ENCODE results near the gene RFPL4AL1.
"Not testable (repeated sequence)": the region's sequence is repeated elsewhere in the genome, so short reads cannot be mapped to it uniquely, and the experiment has no call there.

RFPL4AL1 gene

GRCh38 chr19:55768818-55769217, at the start of gene RFPL4AL1:
RFPL4AL1 (plus strand) TSS chr19:55769118; CDS start chr19:55771805, 2,687 bp downstream.
- DNase-seq (ENCODE audit: low read depth): not testable (repeated sequence)

- DNase-seq (ENCODE audit: low read depth): no peak
These were observed 48.6 kb upstream of the RFPL4AL1 start for GRCh38 chr19:55720214-55720746.

- no peak for DNase-seq (ENCODE audit: low read depth)
These were observed 48.1 kb upstream of the RFPL4AL1 start for GRCh38 chr19:55720801-55721200.

GRCh38 chr19:55723491-55723890, 45.4 kb upstream of the RFPL4AL1 start:
- no peak for DNase-seq (ENCODE audit: low read depth)

- not testable (repeated sequence) for DNase-seq (ENCODE audit: low read depth)
These were observed 38.5 kb upstream of the RFPL4AL1 start for GRCh38 chr19:55730378-55730777.

- DNase-seq (ENCODE audit: low read depth): no peak
These were observed 30.6 kb upstream of the RFPL4AL1 start, which contains the start of gene NLRP9 for GRCh38 chr19:55738302-55738701. NLRP9 (minus strand) TSS chr19:55738402; CDS start chr19:55738374, 28 bp downstream.

GRCh38 chr19:55750715-55751114, 18.2 kb upstream of the RFPL4AL1 start:
- DNase-seq (ENCODE audit: low read depth): no peak

GRCh38 chr19:55753401-55753800, 15.5 kb upstream of the RFPL4AL1 start:
- no peak for DNase-seq (ENCODE audit: low read depth)

- not testable (repeated sequence) for DNase-seq (ENCODE audit: low read depth)
These were observed 12.1 kb upstream of the RFPL4AL1 start for GRCh38 chr19:55756808-55757207.

- DNase-seq (ENCODE audit: low read depth): not testable (repeated sequence)
These were observed 10.1 kb upstream of the RFPL4AL1 start, which contains the start of gene RFPL4A for GRCh38 chr19:55758797-55759196. RFPL4A (plus strand) TSS chr19:55759097; CDS start chr19:55761801, 2,704 bp downstream.

GRCh38 chr19:55766466-55766865, 2.5 kb upstream of the RFPL4AL1 start:
- no peak for DNase-seq (ENCODE audit: low read depth)

- DNase-seq (ENCODE audit: low read depth): not testable (repeated sequence)
These were observed 714 bp downstream of the RFPL4AL1 start for GRCh38 chr19:55769632-55770031.

- no peak for DNase-seq (ENCODE audit: low read depth)
These were observed 8.6 kb downstream of the RFPL4AL1 start for GRCh38 chr19:55777528-55777927.

GRCh38 chr19:55778331-55778730, 9.4 kb downstream of the RFPL4AL1 start:
- no peak for DNase-seq (ENCODE audit: low read depth)

GRCh38 chr19:55781112-55781511, 12.2 kb downstream of the RFPL4AL1 start:
- no peak for DNase-seq (ENCODE audit: low read depth)

GRCh38 chr19:55795021-55795420, 26.1 kb downstream of the RFPL4AL1 start:
- no peak for DNase-seq (ENCODE audit: low read depth)

GRCh38 chr19:55801416-55801815, 32.5 kb downstream of the RFPL4AL1 start:
- DNase-seq (ENCODE audit: low read depth): no peak

- no peak for DNase-seq (ENCODE audit: low read depth)
These were observed 33.4 kb downstream of the RFPL4AL1 start for GRCh38 chr19:55802281-55802680.

- DNase-seq (ENCODE audit: low read depth): no peak
These were observed 40.6 kb downstream of the RFPL4AL1 start for GRCh38 chr19:55809381-55810058.

GRCh38 chr19:55811340-55811739, 42.4 kb downstream of the RFPL4AL1 start:
- no peak for DNase-seq (ENCODE audit: low read depth)

GRCh38 chr19:55812449-55812848, 43.5 kb downstream of the RFPL4AL1 start:
- no peak for DNase-seq (ENCODE audit: low read depth)

GRCh38 chr19:55813906-55814305, 45.0 kb downstream of the RFPL4AL1 start:
- no peak for DNase-seq (ENCODE audit: low read depth)

- no peak for DNase-seq (ENCODE audit: low read depth)
These were observed 51.1 kb downstream of the RFPL4AL1 start for GRCh38 chr19:55820037-55820436.
